OCI-LY3 (cell line): ENCODE results near the gene MFAP3.

ENCODE experiments used
- H2AFZ ChIP-seq: fragments of 200-600, 300-600 bp; shearing (Covaris generic); 2 replicates; pipeline ENCODE4 v1.6.0; 2014; ENCODE audit warnings: antibody characterized with exemption, low read depth, low read length
- H3K27ac ChIP-seq: fragments of 200-600, 300-600 bp; sonication (generic); 2 replicates; pipeline ENCODE4 v1.5.1; 2014; ENCODE audit warnings: mild to moderate bottlenecking, low read length, moderate library complexity, mixed read lengths
- H3K27me3 ChIP-seq: fragments of 200-600, 300-600 bp; sonication (generic); 2 replicates; pipeline ENCODE4 v1.6.1; 2014; ENCODE audit warnings: low read depth, low read length, mixed read lengths
- H3K36me3 ChIP-seq: fragments of 200-600, 300-600 bp; sonication (generic); replicated peaks from 2 replicates; pipeline ENCODE3; 2014; ENCODE audit warnings: low read depth, low read length, mixed read lengths
- H3K4me1 ChIP-seq: fragments of 300-600, 200-600 bp; sonication (generic); 2 replicates; pipeline ENCODE4 v1.6.1; 2014; ENCODE audit warnings: low read length, mixed read lengths
- H3K4me2 ChIP-seq: fragments of 200-600, 300-600 bp; sonication (generic); 2 replicates; pipeline ENCODE4 v1.6.1; 2014; ENCODE audit warnings: low read length, mixed read lengths
- H3K4me3 ChIP-seq: fragments of 300-600, 200-600 bp; sonication (generic); 2 replicates; pipeline ENCODE4 v1.5.1; 2014; ENCODE audit warnings: antibody characterized with exemption, mild to moderate bottlenecking, low read length, moderate library complexity
- H3K79me2 ChIP-seq: fragments of 300-600, 200-600 bp; shearing (Covaris generic); 2 replicates; pipeline ENCODE4 v1.6.1; 2014; ENCODE audit warnings: mild to moderate bottlenecking, low read length, mixed read lengths
- H3K9ac ChIP-seq: fragments of 300-600, 200-600 bp; shearing (Covaris generic); 2 replicates; pipeline ENCODE4 v1.6.0; 2014; ENCODE audit warnings: mild to moderate bottlenecking, low read length, moderate library complexity
- H3K9me3 ChIP-seq: fragments of 200-600, 300-600 bp; shearing (Covaris generic); 2 replicates; pipeline ENCODE4 v1.6.1; 2014; ENCODE audit warnings: low read length, mixed read lengths; ENCODE audit not compliant: insufficient read depth
- H4K20me1 ChIP-seq: fragments of 200-600, 300-600 bp; sonication (generic); 2 replicates; pipeline ENCODE4 v1.6.1; 2016; ENCODE audit warnings: low read length, mixed read lengths; ENCODE audit not compliant: insufficient read depth
- EZH2phosphoT487 ChIP-seq: fragments of 200-600 bp; shearing (Covaris generic); IDR thresholded peaks from 2 replicates; pipeline ENCODE4 v1.6.1; 2018; ENCODE audit warnings: antibody characterized with exemption, mixed run types, low read depth
- TF ChIP-seq, protein P1 (sequence below): fragments of 200-600, 300-600 bp; sonication (generic); IDR thresholded peaks from 2 replicates; pipeline ENCODE4 v1.5.1; 2014; ENCODE audit warnings: antibody characterized with exemption, low read length, low read depth

The MFAP3 gene

DNA sequence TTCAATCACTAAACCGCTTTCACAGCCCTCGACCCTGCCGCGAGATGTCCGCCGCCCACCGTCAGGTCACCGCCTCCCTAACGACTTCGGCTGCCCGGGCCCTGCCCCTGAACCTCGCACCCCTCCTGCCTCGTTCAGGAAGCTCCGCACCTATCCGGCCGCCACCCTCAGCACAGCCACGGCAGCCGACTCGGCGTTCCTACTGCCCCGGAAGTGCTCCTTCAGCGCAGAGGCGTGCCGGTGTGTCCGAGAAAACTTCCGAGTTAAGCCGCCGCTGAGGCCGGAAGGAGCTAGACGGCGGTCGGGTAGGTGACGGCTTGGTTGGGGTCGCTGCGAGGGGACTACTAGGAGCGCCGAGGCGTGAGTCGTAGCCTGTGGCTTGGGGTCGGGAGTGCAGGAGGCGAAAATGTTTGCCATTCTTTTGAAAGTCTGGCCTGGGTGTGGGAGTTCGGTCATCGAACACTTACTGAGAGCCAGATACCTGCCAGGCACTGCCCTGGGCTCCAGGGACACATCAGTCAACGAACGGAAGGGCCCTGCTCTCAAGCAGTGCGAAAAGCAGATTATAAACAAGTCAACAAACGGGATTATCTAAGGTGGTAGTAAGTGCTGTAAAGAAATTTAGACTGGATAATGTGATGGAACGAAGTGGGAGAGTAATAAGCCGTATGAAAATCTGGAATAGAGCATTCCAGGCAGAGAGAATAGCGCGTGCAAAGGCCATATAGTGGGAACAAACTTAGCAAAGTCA lies at the start of gene MFAP3, which contains the start of gene FAM114A2:
Gene MFAP3, plus strand, starts transcription at position 261 of the 751 bp plus-strand sequence. CDS start 10,756 bp downstream, outside the sequence.
Gene FAM114A2, minus strand, starts transcription at position 204 of the 751 bp plus-strand sequence. CDS start 3,957 bp downstream, outside the sequence.
- Histone ChIP-seq H3K27ac (peak within 1 kb of the TSS; percentile 75), H4K20me1 (no peaks in the 10 kb centered on the region), H3K4me1 (peaks cover 8% of the 10 kb centered on the region), H3K36me3 (no peaks in the 10 kb centered on the region), H3K9ac (peak within 1 kb of the TSS; percentile 78), H2AFZ (peak within 1 kb of the TSS; percentile 48), H3K9me3 (no peaks in the 10 kb centered on the region), H3K27me3 (no peaks in the 10 kb centered on the region), H3K4me3 (peak within 1 kb of the TSS; percentile 90), H3K4me2 (peak within 1 kb of the TSS; percentile 94), H3K79me2 (peaks cover 25% of the 10 kb centered on the region)
- TF ChIP-seq, protein P1, sequence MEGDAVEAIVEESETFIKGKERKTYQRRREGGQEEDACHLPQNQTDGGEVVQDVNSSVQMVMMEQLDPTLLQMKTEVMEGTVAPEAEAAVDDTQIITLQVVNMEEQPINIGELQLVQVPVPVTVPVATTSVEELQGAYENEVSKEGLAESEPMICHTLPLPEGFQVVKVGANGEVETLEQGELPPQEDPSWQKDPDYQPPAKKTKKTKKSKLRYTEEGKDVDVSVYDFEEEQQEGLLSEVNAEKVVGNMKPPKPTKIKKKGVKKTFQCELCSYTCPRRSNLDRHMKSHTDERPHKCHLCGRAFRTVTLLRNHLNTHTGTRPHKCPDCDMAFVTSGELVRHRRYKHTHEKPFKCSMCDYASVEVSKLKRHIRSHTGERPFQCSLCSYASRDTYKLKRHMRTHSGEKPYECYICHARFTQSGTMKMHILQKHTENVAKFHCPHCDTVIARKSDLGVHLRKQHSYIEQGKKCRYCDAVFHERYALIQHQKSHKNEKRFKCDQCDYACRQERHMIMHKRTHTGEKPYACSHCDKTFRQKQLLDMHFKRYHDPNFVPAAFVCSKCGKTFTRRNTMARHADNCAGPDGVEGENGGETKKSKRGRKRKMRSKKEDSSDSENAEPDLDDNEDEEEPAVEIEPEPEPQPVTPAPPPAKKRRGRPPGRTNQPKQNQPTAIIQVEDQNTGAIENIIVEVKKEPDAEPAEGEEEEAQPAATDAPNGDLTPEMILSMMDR: no peak
- no peak for TF ChIP-seq EZH2phosphoT487

DNA sequence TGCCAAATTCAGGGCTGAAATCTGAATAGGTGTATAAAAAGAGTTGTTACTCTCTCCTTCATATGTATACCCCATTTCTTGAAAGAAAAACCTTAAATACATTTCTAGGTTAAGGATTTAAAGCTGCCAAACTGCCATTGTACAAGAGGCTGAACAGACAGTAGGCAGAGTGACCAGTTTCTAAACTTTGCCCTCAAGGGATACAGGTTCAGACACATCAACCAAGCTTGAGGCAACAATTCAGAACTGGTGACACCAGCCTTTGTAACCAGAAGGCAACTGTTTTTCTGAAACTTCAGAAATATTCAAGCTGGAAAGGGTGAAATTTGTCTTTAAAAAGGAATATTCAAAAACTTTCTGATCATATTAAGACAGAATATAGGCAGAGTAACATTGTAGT lies 47.6 kb upstream of the MFAP3 start:
- TF ChIP-seq, protein P1: no peak
- TF ChIP-seq EZH2phosphoT487: no peak

DNA sequence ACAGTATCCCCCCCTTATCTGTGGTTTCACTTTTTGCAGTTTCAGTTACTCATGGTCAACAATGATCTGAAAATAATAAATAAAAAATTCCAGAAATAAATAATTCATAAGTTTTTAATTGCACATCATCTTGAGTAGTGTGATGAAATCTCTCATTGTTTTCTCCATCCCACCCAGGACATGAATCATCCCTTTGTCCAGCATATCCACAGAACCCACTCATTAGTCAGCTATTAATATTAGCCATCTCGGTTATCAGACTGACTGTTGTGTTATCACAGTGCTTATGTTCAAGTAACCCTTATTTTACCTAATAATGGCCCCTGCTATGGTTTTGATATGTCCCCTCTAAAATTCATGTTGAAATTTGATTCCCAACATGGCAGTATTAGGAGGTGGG lies 40.8 kb upstream of the MFAP3 start:
- Histone ChIP-seq H3K9me3 (no peaks in the 10 kb centered on the region), H2AFZ (no peak overlapping the region), H3K4me3 (no peak overlapping the region), H3K79me2 (no peaks in the 10 kb centered on the region), H3K36me3 (no peaks in the 10 kb centered on the region), H3K4me1 (no peaks in the 10 kb centered on the region), H3K27me3 (no peaks in the 10 kb centered on the region), H4K20me1 (no peaks in the 10 kb centered on the region), H3K27ac (no peak overlapping the region), H3K4me2 (no peak overlapping the region), H3K9ac (no peak overlapping the region)
- TF ChIP-seq EZH2phosphoT487: no peak
- TF ChIP-seq, protein P1: no peak

More for the DNA sequence above, 47.6 kb upstream of the MFAP3 start:
- no peaks in the 10 kb centered on the region for H3K79me2 ChIP-seq
- H3K4me2 ChIP-seq: no peak overlapping the region
- H3K36me3 ChIP-seq: no peaks in the 10 kb centered on the region
- H3K27me3 ChIP-seq: no peaks in the 10 kb centered on the region
- no peak overlapping the region for H2AFZ ChIP-seq
- no peaks in the 10 kb centered on the region for H3K4me1 ChIP-seq
- H3K9me3 ChIP-seq: no peaks in the 10 kb centered on the region
- no peak overlapping the region for H3K4me3 ChIP-seq
- no peak overlapping the region for H3K9ac ChIP-seq
- H3K27ac ChIP-seq: no peak overlapping the region
- no peaks in the 10 kb centered on the region for H4K20me1 ChIP-seq

DNA sequence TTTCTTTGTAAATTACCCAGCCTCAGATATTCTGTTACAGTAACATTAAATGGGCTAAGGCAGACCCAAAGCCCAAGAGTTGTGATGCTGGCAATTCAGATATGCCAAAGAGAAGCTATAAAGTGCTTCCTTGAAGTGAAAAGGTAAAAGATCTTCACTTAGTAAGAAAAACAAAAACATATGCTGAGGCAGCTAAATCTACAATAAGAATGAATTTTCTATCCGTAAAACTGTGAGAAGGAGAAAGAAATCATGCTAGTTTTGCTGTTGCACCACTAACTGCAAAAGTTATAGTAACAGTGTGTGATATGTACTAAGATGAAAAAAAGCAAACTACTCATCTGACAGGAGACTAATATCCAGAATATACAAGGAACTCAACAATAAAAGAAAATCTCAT lies 40.0 kb upstream of the MFAP3 start:
- Histone ChIP-seq H3K4me1 (no peaks in the 10 kb centered on the region), H3K79me2 (no peaks in the 10 kb centered on the region), H3K27ac (no peak overlapping the region), H3K9ac (no peak overlapping the region), H3K36me3 (no peaks in the 10 kb centered on the region), H3K4me2 (no peak overlapping the region), H3K9me3 (no peaks in the 10 kb centered on the region), H4K20me1 (no peaks in the 10 kb centered on the region), H3K27me3 (no peaks in the 10 kb centered on the region), H3K4me3 (no peak overlapping the region), H2AFZ (no peak overlapping the region)
- TF ChIP-seq EZH2phosphoT487: no peak
- TF ChIP-seq, protein P1: no peak
